CD4-positive, alpha-beta T cell treated with Interleukin-15 for 4 hours (primary cell): ENCODE data around the gene GABRR2.
"Not testable (repeated sequence)": the region's sequence is repeated elsewhere in the genome, so short reads cannot be mapped to it uniquely, and the experiment has no call there.

ENCODE experiments used
- DNase-seq: peaks from one replicate; pipeline ENCODE4 v3.0.0-alpha.2; 2020; ENCODE audit warnings: low spot score

GABRR2 gene

GRCh38 chr6:89324304-89324703 lies 9.2 kb upstream of the GABRR2 start:
- DNase-seq, result no peak

GRCh38 chr6:89323511-89323971 lies 8.4 kb upstream of the GABRR2 start:
- DNase-seq, result no peak

DNA sequence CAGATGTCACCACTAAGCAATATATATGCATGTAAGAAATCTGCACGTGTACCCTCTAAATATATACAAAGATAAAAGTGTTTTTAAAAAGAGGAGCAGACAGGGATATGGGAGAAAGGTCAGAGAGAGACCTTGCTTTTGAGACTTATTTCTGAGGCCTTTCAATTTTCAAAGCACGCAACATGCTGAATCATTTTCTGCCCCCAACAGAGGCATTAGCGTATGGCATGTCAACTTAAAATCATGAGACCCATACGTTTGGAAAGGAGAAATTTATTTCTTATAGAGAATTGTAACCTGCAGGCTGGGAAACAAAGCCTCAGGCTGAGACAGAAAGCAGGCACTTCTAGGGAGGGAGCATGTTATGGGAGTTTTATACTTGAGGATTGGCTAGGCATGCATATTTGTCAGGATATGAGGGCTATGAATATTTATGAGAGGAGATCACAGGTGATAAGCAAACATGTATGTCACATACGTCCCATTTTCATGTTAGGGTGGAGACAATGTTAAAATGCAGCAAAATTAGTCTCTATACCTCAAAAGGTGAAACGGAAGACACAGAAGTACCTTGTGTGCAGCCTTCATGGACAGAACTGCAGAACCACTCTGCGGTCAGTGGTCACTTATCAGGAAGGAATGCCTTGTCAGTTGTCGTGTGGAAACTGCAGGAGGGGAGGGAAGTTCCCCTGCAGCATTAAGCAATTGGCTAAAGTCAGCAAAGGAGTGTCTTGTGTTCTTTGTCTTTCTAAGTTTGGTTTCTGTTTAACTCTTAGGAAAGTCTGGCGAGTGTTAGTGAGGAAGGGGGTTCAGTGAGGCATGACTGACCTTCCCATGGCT lies 6.3 kb upstream of the GABRR2 start:
- DNase-seq, result no peak

GRCh38 chr6:89320012-89320559 lies 5.0 kb upstream of the GABRR2 start:
- DNase-seq, result no peak

- no peak for DNase-seq
Measured at GRCh38 chr6:89317067-89317466, 2.0 kb upstream of the GABRR2 start.

DNA sequence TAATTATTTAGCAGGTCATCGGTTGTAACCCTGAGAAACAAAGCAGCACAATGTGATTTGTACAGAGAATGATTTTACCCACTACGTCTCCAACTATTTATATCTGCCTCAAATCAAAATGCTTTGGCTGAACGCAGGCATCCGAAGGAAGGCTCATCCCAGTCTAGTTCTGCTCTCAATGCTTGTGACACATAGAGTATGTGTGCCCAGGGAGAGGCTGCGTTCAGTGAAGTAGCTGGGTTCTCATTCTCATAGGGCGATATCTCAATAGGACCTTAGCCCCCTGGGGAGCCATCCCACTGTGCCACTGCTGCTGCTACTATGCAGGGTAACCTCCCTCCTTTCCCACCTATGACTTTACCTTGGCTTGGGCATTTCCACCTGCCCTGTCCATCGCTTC lies 407 bp downstream of the GABRR2 start:
- no peak for DNase-seq

- DNase-seq, result no peak
Measured at GRCh38 chr6:89313006-89313405, 2.1 kb downstream of the GABRR2 start.

GRCh38 chr6:89311853-89312531 lies 3.1 kb downstream of the GABRR2 start:
- DNase-seq, result no peak

- no peak for DNase-seq
Measured at GRCh38 chr6:89311530-89311852, 3.6 kb downstream of the GABRR2 start.

DNA sequence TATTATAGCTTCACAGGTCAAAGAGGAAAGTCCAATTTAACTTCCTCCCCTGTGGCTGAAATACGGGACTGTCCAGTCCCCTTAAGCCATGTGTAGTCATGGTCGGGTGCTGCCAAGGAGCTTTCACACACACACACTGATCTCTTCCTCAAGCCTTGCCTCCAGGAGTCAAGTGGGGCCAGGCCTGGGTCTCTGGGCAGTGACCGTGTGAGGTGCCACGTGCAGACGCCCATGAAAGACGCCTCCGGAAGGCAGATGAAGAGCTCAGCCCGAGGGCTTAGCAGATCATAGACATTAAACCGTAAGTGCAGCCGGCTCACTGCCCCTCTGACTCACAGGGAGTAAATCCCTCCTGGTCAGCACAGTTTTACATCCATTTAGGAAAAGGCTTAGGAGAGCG lies 4.2 kb downstream of the GABRR2 start:
- DNase-seq, result no peak

GRCh38 chr6:89308525-89309395 lies 6.3 kb downstream of the GABRR2 start:
- DNase-seq, result no peak

GRCh38 chr6:89304517-89304916 lies 10.6 kb downstream of the GABRR2 start:
- DNase-seq, result not testable (repeated sequence)

GRCh38 chr6:89302936-89303335 lies 12.2 kb downstream of the GABRR2 start:
- no peak for DNase-seq

DNA sequence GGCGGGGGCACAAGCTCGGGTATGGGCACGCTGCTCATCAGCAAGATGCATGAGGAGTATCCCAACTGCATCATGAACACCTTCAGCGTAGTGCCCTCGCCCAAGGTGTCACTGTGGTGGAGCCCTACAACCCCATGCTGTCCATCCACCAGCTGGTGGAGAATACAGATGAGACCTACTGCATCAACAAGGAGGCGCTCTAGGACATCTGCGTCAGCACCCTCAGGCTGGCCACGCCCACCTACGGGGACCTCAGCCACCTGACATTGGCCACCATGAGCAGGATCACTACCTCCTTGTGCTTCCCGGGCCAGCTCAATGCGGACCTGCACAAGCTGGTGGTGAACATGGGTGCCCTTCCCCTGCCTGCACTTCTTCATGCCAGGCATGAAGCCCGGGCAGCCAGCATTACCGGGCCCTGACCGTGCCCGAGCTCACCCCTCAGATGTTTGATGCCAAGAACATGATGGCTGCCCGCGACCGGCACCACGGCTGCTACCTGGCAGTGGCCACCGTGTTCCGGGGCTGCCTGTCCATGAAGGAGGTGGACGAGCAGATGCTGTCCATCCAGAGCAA lies 12.8 kb downstream of the GABRR2 start:
- DNase-seq, result no peak

GRCh38 chr6:89301586-89302194 lies 13.4 kb downstream of the GABRR2 start:
- no peak for DNase-seq

DNA sequence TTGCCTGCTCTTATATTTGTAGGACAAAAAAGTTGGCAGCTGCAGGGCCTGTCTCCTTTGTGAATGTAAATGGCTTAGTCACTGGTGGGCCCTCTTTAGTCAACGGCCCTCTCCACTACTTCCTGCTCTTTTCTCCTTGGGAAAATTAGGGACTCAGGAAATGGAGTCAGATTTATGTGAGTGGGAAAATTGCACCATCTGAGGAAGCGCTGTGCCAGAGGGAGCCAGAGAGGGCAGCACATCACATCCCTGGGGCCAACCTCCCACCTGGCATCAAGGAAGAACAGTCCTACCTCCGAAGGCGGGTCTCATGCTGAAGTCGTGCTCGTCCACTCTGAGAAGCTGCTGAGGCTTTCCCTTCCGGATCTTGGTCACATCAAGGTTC lies 15.6 kb downstream of the GABRR2 start:
- DNase-seq, result no peak

GRCh38 chr6:89298680-89299465 lies 16.2 kb downstream of the GABRR2 start:
- peak; percentile 37 for DNase-seq

DNA sequence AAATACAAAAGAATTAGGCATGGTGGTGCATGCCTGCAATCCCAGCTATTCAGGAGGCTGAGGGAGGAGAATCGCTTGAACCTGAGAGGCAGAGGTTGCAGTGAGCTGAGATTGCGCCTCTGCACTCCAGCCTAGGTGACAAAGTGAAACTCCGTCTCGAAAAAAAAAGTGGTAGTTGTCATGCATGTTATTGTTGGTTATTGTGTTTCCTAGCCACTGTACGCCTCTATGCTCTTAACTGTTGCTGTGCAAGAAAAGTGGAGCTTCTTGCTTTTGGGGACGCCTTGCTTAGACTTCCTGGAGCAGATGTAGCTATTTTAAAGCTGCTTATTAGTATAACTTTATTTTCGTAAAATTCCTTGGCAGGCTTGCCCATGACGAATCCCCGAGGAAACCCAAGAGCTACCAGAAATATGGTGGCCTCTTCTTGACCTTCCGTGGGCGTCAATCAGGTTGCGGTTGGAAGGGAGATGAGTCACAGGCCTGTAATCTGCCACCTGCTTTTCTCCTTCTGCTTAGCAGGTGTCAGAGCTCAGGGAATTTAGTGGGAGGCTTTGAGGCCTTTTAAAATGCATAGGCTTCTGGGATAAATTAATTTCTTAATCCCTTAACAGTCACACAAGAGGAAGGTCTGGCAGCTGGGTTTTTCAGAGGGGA lies 17.3 kb downstream of the GABRR2 start:
- DNase-seq, result peak; percentile 71

GRCh38 chr6:89295981-89296380 lies 19.1 kb downstream of the GABRR2 start:
- DNase-seq, result no peak

GRCh38 chr6:89295116-89295515 lies 20.0 kb downstream of the GABRR2 start:
- DNase-seq, result not testable (repeated sequence)
